ENCODE results near the gene CCDC121.

Gene CCDC121

DNA sequence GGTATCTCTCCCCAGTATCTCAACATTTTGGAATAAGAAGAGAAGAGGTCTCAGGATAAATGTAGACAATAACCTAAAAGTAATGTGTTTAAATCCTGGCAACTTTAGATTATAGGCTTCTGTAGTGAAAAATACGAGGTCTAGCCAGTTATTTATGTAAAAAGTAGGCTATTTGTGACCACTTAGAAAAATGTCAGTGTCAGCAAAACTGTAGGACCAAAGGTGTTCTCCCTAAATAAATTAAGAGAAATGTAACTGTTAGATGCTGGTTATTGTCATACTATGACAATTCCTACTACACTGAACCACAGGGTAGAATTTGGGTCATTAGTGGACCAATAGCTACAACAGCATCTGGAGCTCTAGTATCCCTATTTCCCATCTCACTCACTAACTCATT, 32.6 kb upstream of the CCDC121 start:
- no peak for ATAC-seq
- TF ChIP-seq, protein P1, sequence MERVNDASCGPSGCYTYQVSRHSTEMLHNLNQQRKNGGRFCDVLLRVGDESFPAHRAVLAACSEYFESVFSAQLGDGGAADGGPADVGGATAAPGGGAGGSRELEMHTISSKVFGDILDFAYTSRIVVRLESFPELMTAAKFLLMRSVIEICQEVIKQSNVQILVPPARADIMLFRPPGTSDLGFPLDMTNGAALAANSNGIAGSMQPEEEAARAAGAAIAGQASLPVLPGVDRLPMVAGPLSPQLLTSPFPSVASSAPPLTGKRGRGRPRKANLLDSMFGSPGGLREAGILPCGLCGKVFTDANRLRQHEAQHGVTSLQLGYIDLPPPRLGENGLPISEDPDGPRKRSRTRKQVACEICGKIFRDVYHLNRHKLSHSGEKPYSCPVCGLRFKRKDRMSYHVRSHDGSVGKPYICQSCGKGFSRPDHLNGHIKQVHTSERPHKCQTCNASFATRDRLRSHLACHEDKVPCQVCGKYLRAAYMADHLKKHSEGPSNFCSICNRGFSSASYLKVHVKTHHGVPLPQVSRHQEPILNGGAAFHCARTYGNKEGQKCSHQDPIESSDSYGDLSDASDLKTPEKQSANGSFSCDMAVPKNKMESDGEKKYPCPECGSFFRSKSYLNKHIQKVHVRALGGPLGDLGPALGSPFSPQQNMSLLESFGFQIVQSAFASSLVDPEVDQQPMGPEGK (CRISPR knock-in tag; IDR thresholded peaks at IDR 0.05; ENCODE audit: borderline replicate concordance), result no peak
- TF ChIP-seq TCF4 (CRISPR knock-in tag; IDR thresholded peaks at IDR 0.05; ENCODE audit: borderline replicate concordance), result no peak
- no peak for TF ChIP-seq RARB (CRISPR knock-in tag; IDR thresholded peaks at IDR 0.05)
- no peak for TF ChIP-seq ZFP30 (CRISPR knock-in tag; IDR thresholded peaks at IDR 0.05)
- TF ChIP-seq, protein P2, sequence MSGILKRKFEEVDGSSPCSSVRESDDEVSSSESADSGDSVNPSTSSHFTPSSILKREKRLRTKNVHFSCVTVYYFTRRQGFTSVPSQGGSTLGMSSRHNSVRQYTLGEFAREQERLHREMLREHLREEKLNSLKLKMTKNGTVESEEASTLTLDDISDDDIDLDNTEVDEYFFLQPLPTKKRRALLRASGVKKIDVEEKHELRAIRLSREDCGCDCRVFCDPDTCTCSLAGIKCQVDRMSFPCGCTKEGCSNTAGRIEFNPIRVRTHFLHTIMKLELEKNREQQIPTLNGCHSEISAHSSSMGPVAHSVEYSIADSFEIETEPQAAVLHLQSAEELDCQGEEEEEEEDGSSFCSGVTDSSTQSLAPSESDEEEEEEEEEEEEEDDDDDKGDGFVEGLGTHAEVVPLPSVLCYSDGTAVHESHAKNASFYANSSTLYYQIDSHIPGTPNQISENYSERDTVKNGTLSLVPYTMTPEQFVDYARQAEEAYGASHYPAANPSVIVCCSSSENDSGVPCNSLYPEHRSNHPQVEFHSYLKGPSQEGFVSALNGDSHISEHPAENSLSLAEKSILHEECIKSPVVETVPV (CRISPR knock-in tag; IDR thresholded peaks at IDR 0.05), result no peak
- TF ChIP-seq, protein P3, sequence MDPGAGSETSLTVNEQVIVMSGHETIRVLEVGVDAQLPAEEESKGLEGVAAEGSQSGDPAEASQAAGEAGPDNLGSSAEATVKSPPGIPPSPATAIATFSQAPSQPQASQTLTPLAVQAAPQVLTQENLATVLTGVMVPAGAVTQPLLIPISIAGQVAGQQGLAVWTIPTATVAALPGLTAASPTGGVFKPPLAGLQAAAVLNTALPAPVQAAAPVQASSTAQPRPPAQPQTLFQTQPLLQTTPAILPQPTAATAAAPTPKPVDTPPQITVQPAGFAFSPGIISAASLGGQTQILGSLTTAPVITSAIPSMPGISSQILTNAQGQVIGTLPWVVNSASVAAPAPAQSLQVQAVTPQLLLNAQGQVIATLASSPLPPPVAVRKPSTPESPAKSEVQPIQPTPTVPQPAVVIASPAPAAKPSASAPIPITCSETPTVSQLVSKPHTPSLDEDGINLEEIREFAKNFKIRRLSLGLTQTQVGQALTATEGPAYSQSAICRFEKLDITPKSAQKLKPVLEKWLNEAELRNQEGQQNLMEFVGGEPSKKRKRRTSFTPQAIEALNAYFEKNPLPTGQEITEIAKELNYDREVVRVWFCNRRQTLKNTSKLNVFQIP (CRISPR knock-in tag; IDR thresholded peaks at IDR 0.05; ENCODE audit: borderline replicate concordance, low read depth), result no peak
- no peak for TF ChIP-seq SNAI2 (CRISPR knock-in tag; IDR thresholded peaks at IDR 0.05)
- no peak for TF ChIP-seq PPARA (CRISPR knock-in tag; IDR thresholded peaks at IDR 0.05; ENCODE audit: borderline replicate concordance)
- TF ChIP-seq, protein P4, sequence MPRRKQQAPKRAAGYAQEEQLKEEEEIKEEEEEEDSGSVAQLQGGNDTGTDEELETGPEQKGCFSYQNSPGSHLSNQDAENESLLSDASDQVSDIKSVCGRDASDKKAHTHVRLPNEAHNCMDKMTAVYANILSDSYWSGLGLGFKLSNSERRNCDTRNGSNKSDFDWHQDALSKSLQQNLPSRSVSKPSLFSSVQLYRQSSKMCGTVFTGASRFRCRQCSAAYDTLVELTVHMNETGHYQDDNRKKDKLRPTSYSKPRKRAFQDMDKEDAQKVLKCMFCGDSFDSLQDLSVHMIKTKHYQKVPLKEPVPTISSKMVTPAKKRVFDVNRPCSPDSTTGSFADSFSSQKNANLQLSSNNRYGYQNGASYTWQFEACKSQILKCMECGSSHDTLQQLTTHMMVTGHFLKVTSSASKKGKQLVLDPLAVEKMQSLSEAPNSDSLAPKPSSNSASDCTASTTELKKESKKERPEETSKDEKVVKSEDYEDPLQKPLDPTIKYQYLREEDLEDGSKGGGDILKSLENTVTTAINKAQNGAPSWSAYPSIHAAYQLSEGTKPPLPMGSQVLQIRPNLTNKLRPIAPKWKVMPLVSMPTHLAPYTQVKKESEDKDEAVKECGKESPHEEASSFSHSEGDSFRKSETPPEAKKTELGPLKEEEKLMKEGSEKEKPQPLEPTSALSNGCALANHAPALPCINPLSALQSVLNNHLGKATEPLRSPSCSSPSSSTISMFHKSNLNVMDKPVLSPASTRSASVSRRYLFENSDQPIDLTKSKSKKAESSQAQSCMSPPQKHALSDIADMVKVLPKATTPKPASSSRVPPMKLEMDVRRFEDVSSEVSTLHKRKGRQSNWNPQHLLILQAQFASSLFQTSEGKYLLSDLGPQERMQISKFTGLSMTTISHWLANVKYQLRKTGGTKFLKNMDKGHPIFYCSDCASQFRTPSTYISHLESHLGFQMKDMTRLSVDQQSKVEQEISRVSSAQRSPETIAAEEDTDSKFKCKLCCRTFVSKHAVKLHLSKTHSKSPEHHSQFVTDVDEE (CRISPR knock-in tag; IDR thresholded peaks at IDR 0.05), result no peak
- no peak for TF ChIP-seq ESRRG (CRISPR knock-in tag; IDR thresholded peaks at IDR 0.05)
- TF ChIP-seq CSDC2 (CRISPR knock-in tag; IDR thresholded peaks at IDR 0.05), result no peak
- no peak for TF ChIP-seq ZC3H10 (CRISPR knock-in tag; IDR thresholded peaks at IDR 0.05)

DNA sequence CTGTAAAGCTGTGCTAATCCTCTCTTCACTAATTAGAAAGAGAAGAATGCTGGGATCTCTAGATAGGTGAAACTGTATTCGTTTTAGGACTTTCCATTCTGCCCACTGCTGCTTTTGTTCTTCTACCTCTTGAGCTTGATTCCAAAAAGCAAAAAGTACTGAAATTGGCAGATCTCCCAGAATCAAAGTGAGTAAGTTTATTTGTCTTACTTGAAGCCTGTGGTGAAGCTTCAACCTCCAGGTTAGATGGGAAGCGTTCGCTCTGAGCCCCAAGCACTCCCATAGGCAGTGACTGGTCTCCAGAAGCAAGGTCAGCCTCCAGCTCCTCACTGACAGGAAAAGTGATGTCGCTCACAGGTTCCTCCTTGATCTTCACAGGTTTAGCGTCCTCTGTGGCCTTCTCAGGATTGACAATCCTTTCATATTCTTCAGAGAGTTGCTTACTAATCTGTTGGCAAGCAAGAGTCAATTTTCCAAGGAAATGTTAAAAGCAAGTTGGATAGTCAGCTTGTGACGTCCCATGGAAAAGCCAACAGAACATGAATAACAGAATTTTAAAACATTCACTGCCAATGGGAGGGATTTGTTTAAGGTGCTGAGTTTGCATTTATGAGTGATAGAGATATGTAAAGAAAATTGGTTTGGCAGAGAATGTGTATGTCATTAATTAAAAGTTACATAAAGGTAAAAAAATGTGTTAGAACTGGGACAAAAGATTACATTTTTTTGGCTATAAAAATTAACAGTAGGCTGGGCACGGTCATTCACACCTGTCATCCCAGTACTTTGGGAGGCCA, 26.5 kb upstream of the CCDC121 start:
- TF ChIP-seq BACH2 (CRISPR knock-in tag; IDR thresholded peaks at IDR 0.05; ENCODE audit: borderline replicate concordance) (no peak), SNAI2 (CRISPR knock-in tag; IDR thresholded peaks at IDR 0.05) (no peak), ZFP30 (CRISPR knock-in tag; IDR thresholded peaks at IDR 0.05) (no peak)
- TF ChIP-seq, protein P5, sequence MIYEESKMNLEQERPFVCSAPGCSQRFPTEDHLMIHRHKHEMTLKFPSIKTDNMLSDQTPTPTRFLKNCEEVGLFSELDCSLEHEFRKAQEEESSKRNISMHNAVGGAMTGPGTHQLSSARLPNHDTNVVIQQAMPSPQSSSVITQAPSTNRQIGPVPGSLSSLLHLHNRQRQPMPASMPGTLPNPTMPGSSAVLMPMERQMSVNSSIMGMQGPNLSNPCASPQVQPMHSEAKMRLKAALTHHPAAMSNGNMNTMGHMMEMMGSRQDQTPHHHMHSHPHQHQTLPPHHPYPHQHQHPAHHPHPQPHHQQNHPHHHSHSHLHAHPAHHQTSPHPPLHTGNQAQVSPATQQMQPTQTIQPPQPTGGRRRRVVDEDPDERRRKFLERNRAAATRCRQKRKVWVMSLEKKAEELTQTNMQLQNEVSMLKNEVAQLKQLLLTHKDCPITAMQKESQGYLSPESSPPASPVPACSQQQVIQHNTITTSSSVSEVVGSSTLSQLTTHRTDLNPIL (CRISPR knock-in tag; IDR thresholded peaks at IDR 0.05; ENCODE audit: low read depth), result no peak
- TF ChIP-seq, protein P2 (CRISPR knock-in tag; IDR thresholded peaks at IDR 0.05), result no peak
- no peak for ATAC-seq

DNA sequence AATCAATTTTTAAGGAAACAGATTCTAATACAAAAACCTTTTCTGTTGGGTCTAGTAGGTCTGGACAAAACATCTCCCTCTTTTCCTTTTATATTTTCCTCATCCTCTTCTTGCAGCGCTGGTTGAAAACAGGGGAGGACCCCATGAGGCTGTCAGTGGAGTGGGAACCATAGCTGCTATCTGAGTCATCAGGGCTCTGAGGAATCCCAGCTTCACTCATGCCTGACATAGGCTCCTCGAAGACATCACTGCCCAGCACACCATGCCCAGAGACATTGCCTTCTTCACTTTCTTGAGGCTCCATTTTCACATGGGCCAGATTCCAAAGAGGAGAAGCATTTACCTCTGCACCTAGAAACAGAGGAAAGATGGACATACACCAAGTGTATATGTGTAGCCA, 24.6 kb upstream of the CCDC121 start:
- peak; percentile 53 for ATAC-seq
- no peak for TF ChIP-seq ZC3H10 (CRISPR knock-in tag; IDR thresholded peaks at IDR 0.05)
- no peak for TF ChIP-seq ARNTL (CRISPR knock-in tag; IDR thresholded peaks at IDR 0.05; ENCODE audit: borderline replicate concordance, low read depth)
- no peak for TF ChIP-seq ZNF8 (CRISPR knock-in tag; IDR thresholded peaks at IDR 0.05)
- no peak for TF ChIP-seq ZNF70 (CRISPR knock-in tag; IDR thresholded peaks at IDR 0.05)
- TF ChIP-seq, protein P1 (CRISPR knock-in tag; IDR thresholded peaks at IDR 0.05; ENCODE audit: borderline replicate concordance), result no peak
- no peak for TF ChIP-seq ESRRG (CRISPR knock-in tag; IDR thresholded peaks at IDR 0.05)
- no peak for TF ChIP-seq PPARA (CRISPR knock-in tag; IDR thresholded peaks at IDR 0.05; ENCODE audit: borderline replicate concordance)
- no peak for TF ChIP-seq ZNF565 (CRISPR knock-in tag; conservative IDR thresholded peaks at IDR 0.05; ENCODE audit: low read depth)
- no peak for TF ChIP-seq ZFP3 (CRISPR knock-in tag; IDR thresholded peaks at IDR 0.05)
- TF ChIP-seq, protein P2 (CRISPR knock-in tag; IDR thresholded peaks at IDR 0.05), result no peak
- TF ChIP-seq, protein P5 (CRISPR knock-in tag; IDR thresholded peaks at IDR 0.05; ENCODE audit: low read depth), result no peak
- TF ChIP-seq ISL1 (CRISPR knock-in tag; IDR thresholded peaks at IDR 0.05), result no peak; the same call in 1 of the 2 replicates

Data from SK-N-SH treated with all-trans-retinoic acid at 6 μM for 48 hours (cell line).